Thyroid gland (tissue), 4 donors: Measurements from ENCODE around the gene PMIS2. TPM values are rescaled to one million over a fixed set of nuclear protein-coding genes. Genes with fewer than 3 reads are reported as not detected.

ENCODE experiments used
- DNase-seq, 2 donors: peaks; one replicate each; pipeline ENCODE4 v3.0.0-alpha.2; 2019
- H3K27ac ChIP-seq, 3 donors: fragments of 200-600 bp; sonication (generic); 1 replicate in 2 of 3; 2 replicates in 1 of 3; pipeline ENCODE4 v1.5.1; 2016 to 2019; ENCODE audit warnings: mild to moderate bottlenecking in 1 of 3, moderate library complexity in 1 of 3
- H3K27me3 ChIP-seq: fragments of 200-600 bp; sonication (generic); one replicate; pipeline ENCODE4 v1.5.1; 2019
- H3K36me3 ChIP-seq, 2 donors: fragments of 200-600 bp; sonication (generic); one replicate each; pipeline ENCODE4 v1.5.1; 2016 to 2019
- H3K4me1 ChIP-seq, 2 donors: fragments of 200-600 bp; sonication (generic); one replicate each; pipeline ENCODE4 v1.5.1; 2017 to 2019
- H3K4me3 ChIP-seq, 3 donors: fragments of 200-600 bp; sonication (generic); replicated peaks in 1 of 3; 1 replicate in 2 of 3; 2 replicates in 1 of 3; pipeline ENCODE4 v1.5.1; 2016; ENCODE audit warnings: mild to moderate bottlenecking in 1 of 3
- H3K9me3 ChIP-seq: fragments of 200-600 bp; sonication (generic); one replicate; pipeline ENCODE4 v1.5.1; 2017
- POLR2A ChIP-seq, 2 donors: fragments of 450-650 bp; IDR thresholded peaks; one replicate each; pipeline ENCODE4 v1.6.1; 2017; ENCODE audit warnings: antibody characterized with exemption in 2 of 2, mild to moderate bottlenecking in 2 of 2, moderate library complexity in 1 of 2
- WGBS, 2 donors: methylation state at CpG; one replicate each; pipeline ENCODE4 v1.1.5; 2017; 5-methylcytosine and 5-hydroxymethylcytosine counted together
- intact Hi-C: fragments of 100-400 bp; cut with DNase I; formaldehyde crosslinking; loops from one replicate; pipeline ENCODE4 v1.15.1; 2023
- total RNA-seq, 4 donors: library from RNA; depleted of rRNA; stranded (reverse); fragments of >200 nt; gene quantifications; one replicate each; pipeline ENCODE4 v1.2.3, GENCODE V29; 2016
- TF ChIP-seq, protein P1 (sequence below), 6 experiments: fragments of 200-600 bp in 3 of 6; fragments of 450-650 bp in 3 of 6; sonication (generic) in 3 of 6; IDR thresholded peaks; one replicate each; pipeline ENCODE4 v1.5.1; 2016 to 2019; ENCODE audit warnings: antibody characterized with exemption in 6 of 6, mild to moderate bottlenecking in 2 of 6, inconsistent platforms in 1 of 6, moderate library complexity in 1 of 6

PMIS2 gene
- total RNA-seq, 4 donors from 2014 or later = not detected

GRCh38 chr19:35569281-35569781, 16.6 kb upstream of the PMIS2 start:
- Histone ChIP-seq H3K4me3 (no peak overlapping the region), H3K4me1 (no peaks in the 10 kb centered on the region), H3K27ac (no peak overlapping the region), H3K27me3 (no peaks in the 10 kb centered on the region), H3K36me3 (no peaks in the 10 kb centered on the region), H3K9me3 (no peaks in the 10 kb centered on the region)
- WGBS, 2 donors = 56 to 64% methylated on average over 3 to 5 of the region's 5 CpGs
- DNase-seq = no peak
- TF ChIP-seq, protein P1, sequence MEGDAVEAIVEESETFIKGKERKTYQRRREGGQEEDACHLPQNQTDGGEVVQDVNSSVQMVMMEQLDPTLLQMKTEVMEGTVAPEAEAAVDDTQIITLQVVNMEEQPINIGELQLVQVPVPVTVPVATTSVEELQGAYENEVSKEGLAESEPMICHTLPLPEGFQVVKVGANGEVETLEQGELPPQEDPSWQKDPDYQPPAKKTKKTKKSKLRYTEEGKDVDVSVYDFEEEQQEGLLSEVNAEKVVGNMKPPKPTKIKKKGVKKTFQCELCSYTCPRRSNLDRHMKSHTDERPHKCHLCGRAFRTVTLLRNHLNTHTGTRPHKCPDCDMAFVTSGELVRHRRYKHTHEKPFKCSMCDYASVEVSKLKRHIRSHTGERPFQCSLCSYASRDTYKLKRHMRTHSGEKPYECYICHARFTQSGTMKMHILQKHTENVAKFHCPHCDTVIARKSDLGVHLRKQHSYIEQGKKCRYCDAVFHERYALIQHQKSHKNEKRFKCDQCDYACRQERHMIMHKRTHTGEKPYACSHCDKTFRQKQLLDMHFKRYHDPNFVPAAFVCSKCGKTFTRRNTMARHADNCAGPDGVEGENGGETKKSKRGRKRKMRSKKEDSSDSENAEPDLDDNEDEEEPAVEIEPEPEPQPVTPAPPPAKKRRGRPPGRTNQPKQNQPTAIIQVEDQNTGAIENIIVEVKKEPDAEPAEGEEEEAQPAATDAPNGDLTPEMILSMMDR (IDR thresholded peaks at IDR 0.05) = no peak
- TF ChIP-seq POLR2A (IDR thresholded peaks at IDR 0.05) = no peak
- intact Hi-C loops = no loop called here

DNA sequence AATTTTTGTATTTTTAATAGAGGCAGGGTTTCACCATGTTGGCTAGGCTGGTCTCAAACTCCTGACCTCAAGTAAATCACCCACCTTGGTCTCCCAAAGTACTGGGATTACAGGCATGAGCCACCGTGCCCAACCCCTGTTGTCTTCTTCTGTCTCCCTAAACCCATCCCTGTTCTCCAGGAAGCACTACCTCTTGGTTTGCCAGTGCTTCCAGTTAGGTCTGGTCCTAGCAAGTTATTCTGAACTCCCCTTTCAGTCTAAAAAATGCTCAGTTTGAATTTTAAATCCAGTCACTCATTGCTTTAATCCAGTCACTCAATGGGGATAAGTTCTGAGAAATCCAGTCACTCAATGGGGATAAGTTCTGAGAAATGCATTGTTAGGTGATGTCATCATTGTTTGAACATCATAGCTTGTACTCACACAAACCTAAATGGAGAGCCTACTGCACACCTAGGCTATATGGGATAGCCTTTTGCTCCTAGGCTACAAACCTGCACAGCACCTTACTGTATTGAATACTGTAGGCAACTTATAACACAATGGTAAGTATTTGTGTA, 14.5 kb upstream of the PMIS2 start:
- no peak overlapping the region for H3K27ac ChIP-seq
- no peak for TF ChIP-seq POLR2A (IDR thresholded peaks at IDR 0.05)
- TF ChIP-seq, protein P1 (IDR thresholded peaks at IDR 0.05) = no peak
- H3K9me3 ChIP-seq = no peaks in the 10 kb centered on the region
- H3K4me3 ChIP-seq = no peak overlapping the region
- intact Hi-C loops = no loop called here
- no peaks in the 10 kb centered on the region for H3K27me3 ChIP-seq
- H3K4me1 ChIP-seq = no peaks in the 10 kb centered on the region
- H3K36me3 ChIP-seq = no peaks in the 10 kb centered on the region
- WGBS, 2 donors = 96 to 100% methylated on average over 1 of the region's 1 CpG
- DNase-seq = no peak

DNA sequence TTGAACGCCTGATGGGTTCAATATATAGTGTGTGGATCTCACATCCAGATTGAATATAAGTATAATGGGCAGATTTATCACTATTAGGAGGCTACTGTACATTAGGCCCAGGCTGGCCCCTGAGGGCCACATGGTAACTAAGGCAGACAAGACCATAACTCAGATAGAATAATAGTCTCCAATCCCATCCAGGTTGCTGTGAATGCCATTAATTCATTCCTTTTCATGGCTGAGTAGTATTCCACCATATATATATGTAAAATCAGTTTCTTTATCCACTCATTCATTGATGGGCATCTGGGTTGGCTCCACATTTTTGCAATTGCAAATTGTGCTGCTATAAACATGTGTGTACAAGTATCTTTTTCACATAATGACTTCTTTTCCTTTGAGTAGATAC, 8.1 kb upstream of the PMIS2 start:
- Histone ChIP-seq H3K27ac (no peak overlapping the region), H3K4me3 (no peak overlapping the region), H3K9me3 (no peaks in the 10 kb centered on the region), H3K4me1 (no peaks in the 10 kb centered on the region), H3K27me3 (no peaks in the 10 kb centered on the region), H3K36me3 (no peaks in the 10 kb centered on the region)
- TF ChIP-seq, protein P1 (IDR thresholded peaks at IDR 0.05) = no peak
- no peak for TF ChIP-seq POLR2A (IDR thresholded peaks at IDR 0.05)
- 35 to 69% methylated on average over 1 of the region's 1 CpG for WGBS, 2 donors
- intact Hi-C loops = no loop called here
- DNase-seq = no peak

- no peak overlapping the region for H3K4me3 ChIP-seq
- intact Hi-C loops = no loop called here
- H3K27me3 ChIP-seq = no peaks in the 10 kb centered on the region
- 76 to 82% methylated on average over 7 of the region's 7 CpGs for WGBS, 2 donors
- no peak overlapping the region for H3K27ac ChIP-seq
- no peaks in the 10 kb centered on the region for H3K9me3 ChIP-seq
- no peaks in the 10 kb centered on the region for H3K36me3 ChIP-seq
- no peak for DNase-seq
- no peaks in the 10 kb centered on the region for H3K4me1 ChIP-seq
- no peak for TF ChIP-seq POLR2A (IDR thresholded peaks at IDR 0.05)
- TF ChIP-seq, protein P1 (IDR thresholded peaks at IDR 0.05) = no peak
Observed at GRCh38 chr19:35578707-35579106, 7.3 kb upstream of the PMIS2 start.

DNA sequence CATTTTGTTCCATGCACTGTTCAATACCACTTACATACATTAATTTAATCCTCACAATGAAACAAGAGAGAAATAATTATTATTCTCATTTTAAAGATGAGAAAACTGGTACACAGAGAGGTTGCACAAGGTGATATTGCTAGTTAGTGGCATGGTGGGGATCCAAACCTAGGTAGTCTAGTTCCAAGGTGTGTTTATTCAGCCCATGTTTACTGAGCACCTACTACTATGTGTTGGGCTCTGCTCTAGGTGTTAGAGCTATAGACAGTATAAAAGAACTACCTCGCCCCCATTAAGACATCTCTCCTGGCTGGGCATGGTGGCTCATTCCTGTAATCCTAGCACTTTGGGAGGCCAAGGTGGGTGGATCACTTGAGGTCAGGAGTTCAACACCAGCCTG, 3.2 kb upstream of the PMIS2 start:
- intact Hi-C loops = no loop called here
- Histone ChIP-seq H3K27me3 (no peaks in the 10 kb centered on the region), H3K36me3 (no peaks in the 10 kb centered on the region), H3K9me3 (no peaks in the 10 kb centered on the region), H3K4me1 (peaks cover 2 to 12% of the 10 kb centered on the region in 2 donors), H3K27ac (no peak overlapping the region), H3K4me3 (no peak overlapping the region)
- no peak for DNase-seq
- TF ChIP-seq, protein P1 (IDR thresholded peaks at IDR 0.05) = no peak
- no peak for TF ChIP-seq POLR2A (IDR thresholded peaks at IDR 0.05)
- WGBS, 2 donors = 67 to 86% methylated on average over 1 of the region's 1 CpG
